HEK293T (cell line): Measurements from ENCODE around the gene KCNG2.

Experiments
- BHLHE40 ChIP-seq: fragments of 450-650 bp; IDR thresholded peaks from 2 replicates; pipeline ENCODE4 v1.6.1; 2016; ENCODE audit warnings: mild to moderate bottlenecking, moderate library complexity, borderline replicate concordance
- CTBP1 ChIP-seq: fragments of 450-650 bp; IDR thresholded peaks from 2 replicates; pipeline ENCODE4 v1.6.1; 2016; ENCODE audit warnings: borderline replicate concordance
- ELF4 ChIP-seq: fragments of 450-650 bp; IDR thresholded peaks from 2 replicates; pipeline ENCODE4 v1.6.1; 2017; ENCODE audit warnings: antibody characterized with exemption
- HDGF ChIP-seq: fragments of 450-650 bp; IDR thresholded peaks from 2 replicates; pipeline ENCODE4 v1.6.1; 2017; ENCODE audit warnings: antibody characterized with exemption, borderline replicate concordance
- NFRKB ChIP-seq: fragments of 450-650 bp; IDR thresholded peaks from 2 replicates; pipeline ENCODE4 v1.6.1; 2016; ENCODE audit warnings: mild to moderate bottlenecking, moderate library complexity

DNA sequence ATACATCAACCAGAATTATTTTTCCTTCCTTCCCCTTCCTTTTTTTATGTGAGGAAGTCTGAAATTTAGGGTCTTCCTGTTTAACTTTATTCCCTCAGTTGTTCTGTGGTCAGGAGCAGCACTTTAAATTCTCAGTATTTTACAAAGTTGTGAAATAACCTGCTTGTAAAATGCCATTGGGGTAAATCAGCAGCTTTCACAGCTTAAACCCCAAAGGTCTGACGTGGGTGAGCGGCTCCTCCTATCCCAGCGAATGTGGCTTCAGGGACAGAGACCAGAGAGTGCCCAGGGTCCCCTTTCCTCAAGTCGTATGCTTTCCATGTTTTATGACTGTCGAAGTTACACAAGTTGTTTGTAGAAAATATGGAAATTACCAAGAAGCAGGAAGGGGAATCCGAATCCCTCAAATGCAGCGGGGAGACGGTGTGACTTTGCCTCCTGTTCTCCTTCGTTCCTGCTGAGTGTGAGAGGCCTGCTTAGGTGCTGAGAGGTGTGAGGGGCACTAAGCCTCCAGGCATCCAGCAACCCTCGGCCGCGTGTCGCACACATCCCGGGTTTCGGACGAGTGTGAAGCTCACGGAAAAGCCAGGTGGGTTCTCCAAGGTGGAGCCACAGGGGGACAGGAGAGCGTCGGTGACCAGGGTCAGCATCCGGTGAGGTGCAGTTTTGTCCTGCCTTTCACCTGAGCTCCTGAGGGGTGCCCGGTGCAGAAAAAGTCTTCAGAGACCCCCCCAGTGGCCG is 10.8 kb upstream of the KCNG2 start:
- TF ChIP-seq BHLHE40 (no peak), ELF4 (no peak), NFRKB (no peak), HDGF (no peak), CTBP1 (no peak)
